Mononuclear cell (primary cell): ENCODE measurements around the gene C9orf50. TPM values are rescaled to one million over a fixed set of nuclear protein-coding genes. Genes with fewer than 3 reads are reported as not detected.

Experiments
- H3K27me3 ChIP-seq: 2 replicates; pipeline ENCODE4 v1.6.0; 2011; ENCODE audit warnings: low read length, control low read depth; ENCODE audit not compliant: insufficient read depth
- H3K4me1 ChIP-seq: 2 replicates; pipeline ENCODE4 v1.5.1; 2011; ENCODE audit warnings: mild to moderate bottlenecking, low read length, control low read depth; ENCODE audit not compliant: insufficient read depth
- H3K4me3 ChIP-seq: 2 replicates; pipeline ENCODE4 v1.5.1; 2011; ENCODE audit warnings: mild to moderate bottlenecking, low read length, moderate library complexity
- H3K9me3 ChIP-seq: 2 replicates; pipeline ENCODE4 v1.5.1; 2011; ENCODE audit warnings: low read depth, mild to moderate bottlenecking, control low read depth, low read length
- total RNA-seq: library from RNA; depleted of rRNA; stranded (reverse); fragments of >200 nt; gene quantifications from one replicate; pipeline ENCODE4 v1.2.3, GENCODE V29; 2012

Gene C9orf50
- total RNA-seq, 1 donor: not detected

DNA sequence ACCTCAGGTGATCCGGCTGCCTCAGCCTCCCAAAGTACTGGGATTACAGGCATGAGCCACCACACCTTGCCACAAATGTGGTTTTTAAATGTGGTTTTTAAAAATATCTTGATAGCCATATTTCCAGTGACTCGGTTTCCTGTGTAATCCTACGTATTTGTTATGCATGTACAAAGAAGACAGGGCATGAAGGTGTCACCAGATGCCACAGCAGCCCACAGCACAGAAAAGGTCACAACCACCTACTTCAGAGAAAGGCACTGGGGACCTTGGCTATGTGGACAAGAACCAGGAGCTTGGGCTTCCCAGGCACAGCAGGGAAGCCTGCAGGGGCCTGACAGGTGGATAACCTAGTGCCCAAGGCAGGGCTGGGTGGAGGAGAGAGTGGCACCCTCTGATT lies 38.0 kb downstream of the C9orf50 start:
- Histone ChIP-seq H3K4me1 (peaks cover 32% of the 10 kb centered on the region), H3K4me3 (no peak overlapping the region)

DNA sequence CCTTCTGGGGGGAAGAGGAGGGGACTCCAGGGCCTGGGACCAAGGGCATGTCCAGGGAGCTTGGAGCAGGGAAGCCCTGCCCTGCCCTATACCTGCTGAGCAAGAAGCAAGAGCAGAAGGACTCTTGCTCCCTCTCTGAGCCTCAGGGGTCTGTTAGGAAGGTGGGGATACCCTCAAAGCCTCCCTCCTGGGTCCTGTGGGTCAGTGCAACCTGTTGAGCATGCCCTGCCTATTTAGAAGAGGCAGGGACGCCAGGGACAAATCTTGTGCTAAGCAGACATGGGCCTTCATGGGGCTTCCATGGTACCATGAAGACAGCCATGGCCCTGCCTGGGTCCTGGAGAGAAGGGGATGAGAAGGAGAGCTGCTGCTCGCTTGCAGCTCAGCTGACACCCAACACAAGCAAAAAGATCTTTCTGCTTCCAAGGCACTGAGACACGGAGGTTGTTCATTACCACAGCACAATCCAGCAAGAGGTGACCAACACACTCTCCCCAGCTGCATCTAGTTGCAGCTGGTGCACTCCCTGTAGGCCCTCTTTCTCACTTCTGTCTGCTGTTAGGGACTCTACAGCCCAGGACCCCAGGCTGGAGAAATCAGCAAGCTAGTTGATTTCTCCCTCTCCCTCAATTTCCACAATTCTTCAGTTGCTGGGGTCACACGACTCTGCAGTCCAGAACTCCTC lies 39.3 kb downstream of the C9orf50 start:
- Histone ChIP-seq H3K27me3 (no peaks in the 10 kb centered on the region), H3K4me1 (peaks cover 32% of the 10 kb centered on the region), H3K4me3 (no peak overlapping the region), H3K9me3 (no peaks in the 10 kb centered on the region)

More for the DNA sequence above, 38.0 kb downstream of the C9orf50 start:
- H3K9me3 ChIP-seq: no peaks in the 10 kb centered on the region
- no peaks in the 10 kb centered on the region for H3K27me3 ChIP-seq

DNA sequence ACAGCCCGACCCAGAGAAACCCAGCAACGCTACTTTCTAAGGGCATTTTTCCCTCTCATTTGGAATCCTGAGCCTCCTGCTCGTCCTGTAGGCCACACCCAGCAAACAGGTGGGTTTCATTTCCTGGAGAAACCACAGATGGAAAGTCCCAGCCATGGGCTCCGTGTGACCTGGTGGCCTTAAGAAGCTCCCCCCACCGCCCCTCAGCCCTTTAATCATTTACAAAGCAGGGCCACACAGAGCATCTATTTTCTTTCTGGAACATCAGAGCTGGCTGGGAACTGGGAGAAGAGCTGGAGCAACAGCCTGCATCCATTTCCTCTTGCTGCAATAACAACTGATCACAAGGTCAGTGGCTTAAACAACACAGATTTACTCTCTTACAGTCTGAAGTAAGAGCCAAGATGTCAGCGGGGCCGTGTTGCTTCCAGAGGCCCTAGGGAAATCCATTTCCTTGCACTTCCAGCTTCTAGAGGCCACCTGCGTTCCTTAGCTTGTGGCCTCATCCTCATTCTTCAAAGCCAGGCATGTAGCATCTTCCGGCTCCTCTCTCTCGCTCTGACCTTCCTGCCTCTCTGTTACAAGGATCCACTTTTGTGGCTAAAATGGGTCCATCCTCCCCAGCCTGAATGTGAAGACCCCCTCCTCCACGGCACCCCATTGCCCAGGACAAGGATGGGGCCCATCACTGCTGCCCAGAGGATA lies 40.5 kb downstream of the C9orf50 start:
- Histone ChIP-seq H3K27me3 (no peaks in the 10 kb centered on the region), H3K9me3 (no peaks in the 10 kb centered on the region), H3K4me1 (peaks cover 32% of the 10 kb centered on the region), H3K4me3 (no peak overlapping the region)

GRCh38 chr9:129579294-129579693 lies 41.6 kb downstream of the C9orf50 start:
- Histone ChIP-seq H3K27me3 (no peaks in the 10 kb centered on the region), H3K9me3 (no peaks in the 10 kb centered on the region), H3K4me3 (no peak overlapping the region), H3K4me1 (peaks cover 24% of the 10 kb centered on the region)

GRCh38 chr9:129576546-129577543 lies 44.1 kb downstream of the C9orf50 start:
- no peaks in the 10 kb centered on the region for H3K9me3 ChIP-seq
- H3K4me1 ChIP-seq: peaks cover 11% of the 10 kb centered on the region
- no peaks in the 10 kb centered on the region for H3K27me3 ChIP-seq
- H3K4me3 ChIP-seq: no peak overlapping the region

- H3K27me3 ChIP-seq: no peaks in the 10 kb centered on the region
- peaks cover 14% of the 10 kb centered on the region for H3K4me1 ChIP-seq
- no peaks in the 10 kb centered on the region for H3K9me3 ChIP-seq
- no peak overlapping the region for H3K4me3 ChIP-seq
These were observed 45.1 kb downstream of the C9orf50 start for GRCh38 chr9:129575818-129576217.

- Histone ChIP-seq H3K9me3 (no peaks in the 10 kb centered on the region), H3K4me3 (no peak overlapping the region), H3K4me1 (peaks cover 14% of the 10 kb centered on the region), H3K27me3 (no peaks in the 10 kb centered on the region)
These were observed 45.9 kb downstream of the C9orf50 start for GRCh38 chr9:129574911-129575585.

DNA sequence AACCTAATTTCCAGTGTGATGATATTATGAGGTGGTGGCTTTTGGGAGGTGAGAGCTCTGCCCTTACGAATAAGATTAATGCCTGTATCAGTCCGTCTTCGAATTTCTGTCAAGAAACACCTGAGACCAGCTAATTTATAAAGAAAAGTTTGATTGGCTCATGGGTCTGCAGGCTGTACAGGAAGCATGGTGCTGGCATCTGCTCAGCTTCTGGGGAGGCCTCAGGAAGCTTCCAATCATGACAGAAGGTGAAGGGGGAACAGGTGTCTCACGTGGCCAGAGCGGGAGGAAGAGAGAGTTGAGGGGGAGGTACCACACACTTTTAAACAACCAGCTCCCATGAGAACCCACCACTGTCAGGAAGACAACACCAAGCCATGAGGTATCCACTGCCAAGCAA lies 46.9 kb downstream of the C9orf50 start:
- Histone ChIP-seq H3K4me3 (no peak overlapping the region), H3K27me3 (peaks cover 6% of the 10 kb centered on the region), H3K4me1 (peaks cover 19% of the 10 kb centered on the region), H3K9me3 (no peaks in the 10 kb centered on the region)

DNA sequence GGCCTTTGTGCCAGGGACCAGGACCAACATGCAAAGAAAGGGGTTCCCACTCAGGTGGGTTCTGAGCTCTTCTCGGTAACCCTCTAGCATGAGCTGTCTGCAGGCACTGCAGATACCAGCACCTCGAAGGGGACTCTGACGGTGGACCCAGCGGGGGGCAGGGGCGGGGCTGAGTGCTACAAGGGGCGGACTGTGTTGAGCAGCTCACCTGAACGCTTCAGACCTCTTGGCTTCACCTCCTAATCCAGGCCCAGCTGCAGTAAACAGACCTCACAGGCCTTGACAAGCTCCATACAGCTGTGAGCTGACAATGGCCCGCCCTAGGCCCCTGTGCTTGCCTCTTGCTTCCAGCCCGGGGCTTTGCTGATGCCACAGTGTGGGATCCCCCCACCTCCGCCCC lies 48.4 kb downstream of the C9orf50 start:
- no peaks in the 10 kb centered on the region for H3K9me3 ChIP-seq
- H3K27me3 ChIP-seq: peaks cover 14% of the 10 kb centered on the region
- no peak overlapping the region for H3K4me3 ChIP-seq
- H3K4me1 ChIP-seq: peaks cover 27% of the 10 kb centered on the region

GRCh38 chr9:129572052-129572425 lies 48.9 kb downstream of the C9orf50 start:
- H3K4me1 ChIP-seq: peaks cover 27% of the 10 kb centered on the region
- no peaks in the 10 kb centered on the region for H3K9me3 ChIP-seq
- peaks cover 15% of the 10 kb centered on the region for H3K27me3 ChIP-seq
- no peak overlapping the region for H3K4me3 ChIP-seq

- Histone ChIP-seq H3K27me3 (peaks cover 15% of the 10 kb centered on the region), H3K4me3 (no peak overlapping the region), H3K9me3 (no peaks in the 10 kb centered on the region), H3K4me1 (peaks cover 27% of the 10 kb centered on the region)
These were observed 49.4 kb downstream of the C9orf50 start for GRCh38 chr9:129571298-129572051.

DNA sequence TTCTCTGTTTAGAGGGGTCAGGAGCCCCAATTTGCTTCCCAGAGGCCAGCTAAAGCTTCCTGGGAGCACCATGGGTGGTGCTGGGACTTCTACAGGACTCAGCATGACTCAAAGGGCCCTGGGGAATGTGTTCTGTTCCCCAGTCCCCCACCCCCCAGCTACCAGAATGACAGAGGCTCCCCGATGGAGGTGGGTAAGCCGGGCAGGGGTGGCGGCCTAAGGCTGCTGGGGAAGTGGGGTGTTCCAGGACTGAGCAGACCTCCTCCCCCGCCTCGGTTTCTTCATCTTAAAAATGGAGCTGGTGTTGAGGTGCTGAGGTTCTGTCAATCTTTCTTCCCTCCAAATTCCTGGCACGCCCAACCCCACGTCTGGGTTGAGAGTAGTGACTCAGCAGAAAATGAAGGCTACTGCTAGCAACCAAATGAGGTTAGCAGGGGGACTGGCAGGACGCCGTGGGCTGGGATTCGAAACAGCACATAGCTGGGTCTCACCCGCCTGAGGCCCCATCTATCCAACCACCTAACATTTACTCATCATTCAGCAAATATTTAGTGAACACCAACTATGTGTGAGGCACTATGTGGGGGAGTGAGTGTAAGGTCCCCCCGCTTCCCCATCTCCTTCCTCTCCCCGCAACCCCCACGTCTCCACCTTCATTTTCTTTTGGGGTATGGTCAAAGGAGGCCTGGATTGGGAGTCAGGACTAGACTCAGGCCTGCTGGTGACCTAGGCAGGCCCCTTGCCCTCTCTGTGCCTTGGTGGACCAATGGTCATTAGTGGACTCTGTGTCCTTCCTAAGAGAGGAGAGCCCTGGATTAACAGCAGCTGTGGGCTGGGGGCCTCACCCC lies 50.2 kb downstream of the C9orf50 start:
- H3K9me3 ChIP-seq: no peaks in the 10 kb centered on the region
- peaks cover 15% of the 10 kb centered on the region for H3K27me3 ChIP-seq
- peaks cover 27% of the 10 kb centered on the region for H3K4me1 ChIP-seq
- H3K4me3 ChIP-seq: no peak overlapping the region
